T47D (cell line): ENCODE data around the gene TNFRSF13B.
"Not testable (repeated sequence)": the region's sequence is repeated elsewhere in the genome, so short reads cannot be mapped to it uniquely, and the experiment has no call there.

ENCODE experiments used
- DNase-seq, 2 experiments: peaks; one replicate each; pipeline versions ENCODE4 v3.0.0 to v3.0.0-alpha.2; 2011 to 2012; ENCODE audit warnings: low read depth in 1 of 2, low spot score in 1 of 2
- JUND ChIP-seq: IDR thresholded peaks from 2 replicates; pipeline ENCODE4 v1.6.1; 2012; ENCODE audit warnings: low read depth
- in situ Hi-C: cut with HindIII; loops from 2 replicates; pipeline ENCODE4 v1.10.0; 2016; ENCODE audit warnings: low sequenced_read_pairs, low pct_unique_long_range_greater_than_20kb

The TNFRSF13B gene

DNA sequence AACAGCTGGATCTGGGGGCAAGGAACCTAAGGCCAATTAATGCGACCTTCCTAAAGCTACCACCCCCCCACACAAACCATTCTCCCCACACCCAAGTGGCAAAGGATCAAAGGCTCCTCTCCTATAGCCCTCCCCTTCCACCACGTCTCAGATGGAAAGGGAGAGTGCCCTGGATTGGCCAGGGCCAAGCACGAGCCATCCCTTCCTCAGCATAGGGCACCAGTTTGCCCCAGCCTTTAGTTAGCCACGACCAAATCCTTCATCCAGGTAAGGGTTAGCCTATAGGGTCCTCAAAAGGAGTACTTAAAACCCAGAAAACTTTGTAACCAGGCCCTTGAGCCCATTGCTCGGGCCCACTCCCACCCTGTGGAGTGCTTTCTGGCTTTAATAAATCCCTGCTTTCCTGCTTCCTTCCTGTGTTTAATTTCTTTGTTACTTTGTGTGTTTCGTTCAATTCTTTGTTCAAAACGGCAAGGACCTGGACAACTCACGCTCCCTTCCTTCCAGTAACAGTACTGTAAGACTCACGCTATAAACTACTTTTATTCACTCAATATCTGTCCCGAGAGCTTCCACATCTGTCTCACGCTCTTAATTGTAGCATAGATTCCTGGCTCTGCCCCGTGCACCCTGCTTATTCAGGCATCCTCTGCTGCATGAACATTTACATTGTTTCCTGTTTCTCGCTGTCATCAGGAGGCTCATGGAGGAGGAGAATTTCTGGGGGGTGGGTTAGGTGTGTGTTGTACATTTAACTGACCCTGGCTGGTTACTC, 62.3 kb downstream of the TNFRSF13B start:
- no peak for DNase-seq
- in situ Hi-C loops = no loop called here
- TF ChIP-seq JUND = no peak

GRCh38 chr17:16908273-16908672, 63.6 kb downstream of the TNFRSF13B start:
- no peak for DNase-seq
- TF ChIP-seq JUND = no peak
- in situ Hi-C loops = no loop called here

GRCh38 chr17:16906680-16907079, 65.2 kb downstream of the TNFRSF13B start:
- no peak for TF ChIP-seq JUND
- in situ Hi-C loops = no loop called here
- DNase-seq = no peak

- DNase-seq = no peak
- TF ChIP-seq JUND = no peak
- in situ Hi-C loops = no loop called here
Measured at GRCh38 chr17:16905593-16906191, 66.2 kb downstream of the TNFRSF13B start.

DNA sequence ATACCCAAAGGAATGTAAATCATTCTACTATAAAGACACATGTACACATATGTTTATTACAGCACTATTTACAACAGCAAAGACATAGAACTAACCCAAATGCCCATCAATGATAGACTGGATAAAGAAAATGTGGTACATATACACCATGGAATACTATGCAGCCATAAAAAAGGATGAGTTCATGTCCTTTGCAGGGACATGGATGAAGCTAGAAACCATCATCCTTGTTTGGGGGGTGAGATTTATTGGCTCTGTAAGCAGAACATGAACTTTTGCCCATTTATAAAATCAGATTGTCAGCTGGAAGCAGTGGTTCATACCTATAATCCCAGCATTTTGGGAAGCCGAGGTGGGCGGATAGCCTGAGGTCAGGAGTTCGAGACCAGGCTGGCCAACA, 68.8 kb downstream of the TNFRSF13B start:
- in situ Hi-C loops, DNase-seq: not testable (repeated sequence)

DNA sequence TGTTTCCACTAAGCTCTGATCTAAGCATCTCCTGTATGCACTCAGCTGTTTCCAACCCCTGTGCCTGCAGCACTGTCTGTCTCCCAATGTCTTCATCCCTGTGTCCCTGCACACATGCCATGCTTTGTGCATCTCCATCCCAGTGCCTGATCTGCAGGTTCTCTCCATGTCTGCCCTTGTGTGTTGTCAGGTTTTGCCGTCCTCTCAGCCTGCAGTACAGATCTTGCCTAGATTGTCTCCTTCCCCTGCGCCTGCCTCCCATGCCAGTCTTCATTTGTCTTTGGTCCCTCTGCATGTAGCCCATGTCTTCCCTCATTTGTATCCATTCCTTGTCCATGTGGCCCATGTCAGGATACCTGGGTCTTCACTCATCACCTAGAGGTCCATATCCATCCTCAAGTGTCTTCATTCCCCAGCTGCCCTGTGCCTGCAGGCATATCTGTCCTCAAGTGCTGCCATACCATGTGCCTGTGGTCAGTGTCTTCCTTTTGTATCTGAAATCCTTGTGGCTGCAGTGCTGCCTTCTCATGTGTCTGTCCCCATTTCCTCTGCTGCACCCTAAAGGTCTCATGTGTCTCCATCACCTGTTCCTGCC, 71.5 kb downstream of the TNFRSF13B start:
- in situ Hi-C loops = no loop called here
- TF ChIP-seq JUND = no peak
- no peak for DNase-seq

- DNase-seq, in situ Hi-C loops: not testable (repeated sequence)
Measured at GRCh38 chr17:16897211-16897896, 74.6 kb downstream of the TNFRSF13B start.

- DNase-seq, in situ Hi-C loops: not testable (repeated sequence)
Measured at GRCh38 chr17:16896235-16896634, 75.7 kb downstream of the TNFRSF13B start.

- in situ Hi-C loops, DNase-seq: not testable (repeated sequence)
Measured at GRCh38 chr17:16893527-16893926, 78.4 kb downstream of the TNFRSF13B start.

DNA sequence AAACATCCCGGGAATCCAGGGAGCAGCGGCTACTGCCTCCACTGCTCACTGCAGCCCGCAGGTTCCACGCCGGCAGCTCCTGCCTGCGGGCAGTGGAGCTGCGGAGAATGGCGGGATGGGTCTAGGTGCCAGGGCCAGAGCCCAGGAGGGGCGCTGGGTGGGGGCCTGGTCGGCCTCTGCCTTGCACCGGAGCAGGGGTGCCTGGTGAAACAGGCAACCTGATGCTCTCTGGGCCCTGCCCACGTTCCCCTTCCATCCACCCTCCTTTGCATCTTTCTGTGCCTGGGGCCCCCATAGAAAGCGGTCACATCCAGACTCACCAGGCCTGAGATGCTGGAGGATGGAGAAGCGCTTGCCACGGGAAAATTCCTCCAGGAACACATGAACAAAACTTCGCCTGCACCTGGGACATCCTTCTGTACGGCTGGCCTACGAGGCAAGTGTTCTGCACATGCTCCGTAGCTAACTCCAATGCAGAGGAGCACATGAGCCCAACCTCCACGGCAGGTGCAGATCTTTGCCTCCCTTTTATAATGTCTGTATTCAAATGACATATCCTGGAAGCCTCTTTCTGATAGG, 79.0 kb downstream of the TNFRSF13B start:
- in situ Hi-C loops = not testable (repeated sequence)

DNA sequence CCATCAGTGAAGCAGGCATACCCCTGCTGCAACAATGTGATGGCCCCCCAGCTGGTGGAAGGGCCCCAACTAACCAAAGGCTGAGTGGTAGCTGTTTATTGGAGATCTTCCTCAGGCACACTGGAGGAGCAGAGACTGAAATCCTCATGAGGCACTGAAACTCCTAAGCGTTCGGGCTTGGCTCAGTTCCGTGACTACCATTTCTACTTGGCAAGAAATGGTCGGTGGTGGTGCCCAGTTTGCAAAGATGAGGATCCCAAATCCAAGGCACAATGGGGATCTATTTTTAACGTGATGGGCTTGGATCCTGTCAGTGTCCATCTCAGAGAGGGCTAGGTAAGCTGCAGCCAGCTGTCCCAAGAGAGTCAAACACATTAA, 82.8 kb downstream of the TNFRSF13B start:
- in situ Hi-C loops = no loop called here
- no peak for TF ChIP-seq JUND
- no peak for DNase-seq

More for the DNA sequence above, 79.0 kb downstream of the TNFRSF13B start:
- DNase-seq = not testable (repeated sequence)
